Measurements from ENCODE around the gene TIMP1. TPM values are rescaled to one million over a fixed set of nuclear protein-coding genes. Genes with fewer than 3 reads are reported as not detected.
"Not testable (repeated sequence)": the region's sequence is repeated elsewhere in the genome, so short reads cannot be mapped to it uniquely, and the experiment has no call there.

TIMP1 gene
- total RNA-seq, 2 experiments from 2014 or later: 81.7 to 97.1 TPM

- POLR2A ChIA-PET: no interaction called here
- no peak overlapping the region for H3K4me3 Mint-ChIP-seq
- H3K27ac Mint-ChIP-seq: peak overlapping the region; percentile 91
- DNase-seq: no peak
- CTCF ChIA-PET: interaction anchor here (0.9 kb wide), 1 partner anchor 15 kb away, joined by 4 read pairs; no protein-coding TSS in a partner anchor
- H3K36me3 Mint-ChIP-seq (ENCODE audit: low read depth): peaks cover 16% of the 10 kb centered on the region
- H3K9me3 Mint-ChIP-seq: peaks cover 18% of the 10 kb centered on the region
- peaks cover 5% of the 10 kb centered on the region for H3K27me3 Mint-ChIP-seq
- peaks cover 13% of the 10 kb centered on the region for H3K4me1 Mint-ChIP-seq
Measured at GRCh38 chrX:47596256-47596655, 14.0 kb downstream of the TIMP1 start.

- CTCF ChIA-PET: no interaction called here
- H3K36me3 Mint-ChIP-seq (ENCODE audit: low read depth): peaks cover 16% of the 10 kb centered on the region
- peaks cover 7% of the 10 kb centered on the region for H3K27me3 Mint-ChIP-seq
- no peak overlapping the region for H3K4me3 Mint-ChIP-seq
- H3K4me1 Mint-ChIP-seq: peaks cover 13% of the 10 kb centered on the region
- H3K9me3 Mint-ChIP-seq: peaks cover 18% of the 10 kb centered on the region
- POLR2A ChIA-PET: no interaction called here
- DNase-seq: no peak
- H3K27ac Mint-ChIP-seq: no peak overlapping the region
Measured at GRCh38 chrX:47597222-47597621, 15.0 kb downstream of the TIMP1 start.

- H3K27me3 Mint-ChIP-seq; CTCF ChIA-PET; DNase-seq; H3K4me3 Mint-ChIP-seq; H3K36me3 Mint-ChIP-seq (ENCODE audit: low read depth); H3K9me3 Mint-ChIP-seq; POLR2A ChIA-PET; H3K4me1 Mint-ChIP-seq; H3K27ac Mint-ChIP-seq: not testable (repeated sequence)
Measured at GRCh38 chrX:47603125-47603524, 20.9 kb downstream of the TIMP1 start.

DNA sequence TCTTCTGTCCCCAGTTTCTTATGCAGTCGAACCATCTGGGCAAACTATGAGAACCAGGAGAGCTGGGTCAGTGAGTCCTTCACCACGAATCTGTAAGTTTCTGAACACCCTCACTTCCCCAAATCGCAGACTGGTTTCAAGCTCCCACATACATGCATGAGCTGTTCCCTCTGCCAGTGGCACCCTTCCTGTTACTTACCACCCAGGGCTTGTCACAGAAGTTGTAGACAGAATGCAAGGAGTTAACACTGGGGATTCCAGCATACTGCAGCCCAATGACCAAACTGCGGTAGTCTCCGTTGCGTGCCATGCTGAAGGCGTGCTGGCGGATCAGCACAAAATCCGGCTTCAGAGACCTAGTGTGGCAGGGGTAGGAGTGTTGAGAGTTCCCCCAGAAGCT lies 22.8 kb downstream of the TIMP1 start:
- Mint-ChIP-seq H3K9me3 (no peaks in the 10 kb centered on the region), H3K4me1 (peaks cover 6% of the 10 kb centered on the region), H3K27me3 (peaks cover 4% of the 10 kb centered on the region), H3K4me3 (no peak overlapping the region), H3K36me3 (ENCODE audit: low read depth) (no peaks in the 10 kb centered on the region), H3K27ac (no peak overlapping the region)
- ChIA-PET POLR2A (no interaction called here), CTCF (no interaction called here)
- no peak for DNase-seq

DNA sequence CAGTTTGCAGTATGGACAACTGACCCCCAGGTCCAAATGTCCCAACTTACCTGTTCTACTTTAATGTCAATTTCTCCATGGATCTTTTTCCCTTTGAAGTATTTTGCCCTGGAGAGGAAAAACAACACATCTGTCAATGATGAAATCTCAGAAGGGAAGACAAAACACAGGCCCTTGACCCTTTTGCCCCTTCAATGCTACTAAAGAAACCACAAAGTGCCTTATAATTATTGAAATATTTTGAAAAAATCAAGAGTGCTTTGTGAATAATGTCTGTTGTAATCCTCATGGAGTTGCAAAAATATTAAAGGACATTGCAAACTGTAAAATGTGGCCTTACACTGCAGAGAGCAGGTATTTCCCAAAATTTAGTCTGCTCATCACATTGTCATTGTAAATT lies 24.9 kb downstream of the TIMP1 start:
- ChIA-PET CTCF (no interaction called here), POLR2A (no interaction called here)
- no peak overlapping the region for H3K27ac Mint-ChIP-seq
- no peaks in the 10 kb centered on the region for H3K36me3 Mint-ChIP-seq (ENCODE audit: low read depth)
- H3K4me3 Mint-ChIP-seq: no peak overlapping the region
- H3K4me1 Mint-ChIP-seq: peaks cover 6% of the 10 kb centered on the region
- no peaks in the 10 kb centered on the region for H3K9me3 Mint-ChIP-seq
- H3K27me3 Mint-ChIP-seq: no peaks in the 10 kb centered on the region
- no peak for DNase-seq

- ChIA-PET POLR2A (no interaction called here), CTCF (no interaction called here)
- no peak for DNase-seq
- Mint-ChIP-seq H3K4me3 (no peak overlapping the region), H3K36me3 (ENCODE audit: low read depth) (no peaks in the 10 kb centered on the region), H3K27ac (no peak overlapping the region), H3K9me3 (no peaks in the 10 kb centered on the region), H3K27me3 (no peaks in the 10 kb centered on the region), H3K4me1 (peaks cover 6% of the 10 kb centered on the region)
Measured at GRCh38 chrX:47608130-47608810, 26.0 kb downstream of the TIMP1 start.

DNA sequence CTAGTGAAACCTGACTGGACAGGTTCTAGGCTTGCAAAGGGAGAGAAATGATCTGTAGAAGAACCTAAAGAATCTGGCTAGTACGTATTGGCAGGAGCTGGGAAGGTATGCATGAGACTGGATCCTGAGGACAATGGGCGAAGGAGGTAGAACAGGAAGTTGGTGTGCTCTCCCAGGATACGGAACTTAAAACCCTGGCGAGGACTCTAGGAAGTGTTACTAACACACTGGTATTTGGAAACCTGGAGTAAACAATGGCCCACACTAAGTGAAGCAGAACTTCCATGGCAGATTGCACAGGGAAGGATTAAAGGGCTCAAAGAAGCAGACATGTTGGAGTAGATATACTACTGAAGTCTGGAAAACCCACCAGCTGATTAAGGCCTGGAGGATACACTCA lies 28.3 kb downstream of the TIMP1 start:
- Mint-ChIP-seq H3K36me3 (ENCODE audit: low read depth) (no peaks in the 10 kb centered on the region), H3K9me3 (no peaks in the 10 kb centered on the region), H3K4me3 (no peak overlapping the region), H3K27me3 (no peaks in the 10 kb centered on the region), H3K27ac (no peak overlapping the region), H3K4me1 (peaks cover 6% of the 10 kb centered on the region)
- POLR2A ChIA-PET: no interaction called here
- CTCF ChIA-PET: interaction anchor here (0.7 kb wide), 1 partner anchor 30 kb away, joined by 3 read pairs; no protein-coding TSS in a partner anchor
- DNase-seq: no peak

DNA sequence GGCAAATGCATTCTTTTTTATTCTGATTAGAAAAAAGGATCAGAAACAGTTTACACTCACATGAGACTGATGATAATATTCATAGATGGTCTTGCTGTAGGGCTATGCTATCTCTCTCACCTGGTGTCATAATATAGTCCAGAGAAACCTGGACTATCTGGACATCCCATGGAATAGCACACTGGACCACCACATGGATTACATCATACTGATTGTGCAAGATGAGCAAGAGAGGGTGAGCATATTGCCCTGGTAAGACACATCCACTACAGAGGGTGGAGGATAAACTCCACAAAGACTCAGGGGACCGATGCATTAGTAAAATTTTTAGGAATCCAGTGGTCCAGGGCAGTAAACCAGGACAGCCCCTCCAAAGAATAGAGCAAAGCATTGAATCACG lies 29.3 kb downstream of the TIMP1 start:
- Mint-ChIP-seq H3K9me3 (no peaks in the 10 kb centered on the region), H3K4me3 (no peak overlapping the region), H3K27ac (no peak overlapping the region), H3K4me1 (peaks cover 6% of the 10 kb centered on the region), H3K27me3 (peaks cover 2% of the 10 kb centered on the region), H3K36me3 (ENCODE audit: low read depth) (no peaks in the 10 kb centered on the region)
- no peak for DNase-seq
- ChIA-PET POLR2A (no interaction called here), CTCF (interaction anchor here (1.5 kb wide), 1 partner anchor 15 kb away, joined by 4 read pairs; no protein-coding TSS in a partner anchor)

- CTCF ChIA-PET: interaction anchor here (0.6 to 1.9 kb wide), 3 partner anchors 15 to 854 kb away, joined by 3 to 4 read pairs (median 4); no protein-coding TSS in a partner anchor
- POLR2A ChIA-PET: no interaction called here
- no peaks in the 10 kb centered on the region for H3K36me3 Mint-ChIP-seq (ENCODE audit: low read depth)
- peaks cover 6% of the 10 kb centered on the region for H3K4me1 Mint-ChIP-seq
- DNase-seq: no peak
- no peaks in the 10 kb centered on the region for H3K9me3 Mint-ChIP-seq
- no peak overlapping the region for H3K27ac Mint-ChIP-seq
- no peak overlapping the region for H3K4me3 Mint-ChIP-seq
- H3K27me3 Mint-ChIP-seq: peaks cover 6% of the 10 kb centered on the region
Measured at GRCh38 chrX:47611926-47612325, 29.7 kb downstream of the TIMP1 start.

GRCh38 chrX:47612418-47612817 lies 30.2 kb downstream of the TIMP1 start:
- peaks cover 9% of the 10 kb centered on the region for H3K27me3 Mint-ChIP-seq
- H3K4me1 Mint-ChIP-seq: peaks cover 6% of the 10 kb centered on the region
- ChIA-PET POLR2A (no interaction called here), CTCF (interaction anchor here (0.6 to 1.9 kb wide), 3 partner anchors 16 to 854 kb away, joined by 3 to 4 read pairs (median 4); no protein-coding TSS in a partner anchor)
- no peak overlapping the region for H3K27ac Mint-ChIP-seq
- H3K4me3 Mint-ChIP-seq: no peak overlapping the region
- no peaks in the 10 kb centered on the region for H3K36me3 Mint-ChIP-seq (ENCODE audit: low read depth)
- no peaks in the 10 kb centered on the region for H3K9me3 Mint-ChIP-seq
- DNase-seq: no peak

DNA sequence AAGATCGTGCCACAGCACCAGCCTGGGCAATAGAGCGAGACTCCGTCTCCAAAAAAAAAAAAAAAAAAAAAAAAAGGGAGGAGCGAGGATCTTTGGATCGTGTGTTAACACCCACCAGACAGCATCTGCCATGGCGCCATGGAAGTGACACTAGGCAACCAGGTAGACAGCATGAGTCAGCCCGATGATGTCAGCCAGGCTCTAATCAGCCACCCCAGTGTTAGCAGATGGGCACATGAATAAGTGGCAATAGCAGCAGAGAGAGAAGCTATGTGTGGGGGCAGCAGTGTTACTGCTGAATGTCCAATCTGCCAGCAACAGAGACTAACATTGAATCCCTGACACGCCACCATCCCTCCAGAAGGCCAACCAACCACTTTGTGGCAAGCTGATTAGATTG lies 30.8 kb downstream of the TIMP1 start:
- no peak for DNase-seq
- Mint-ChIP-seq H3K27ac (no peak overlapping the region), H3K36me3 (ENCODE audit: low read depth) (no peaks in the 10 kb centered on the region), H3K4me1 (peaks cover 4% of the 10 kb centered on the region), H3K4me3 (no peak overlapping the region), H3K27me3 (peaks cover 16% of the 10 kb centered on the region), H3K9me3 (no peaks in the 10 kb centered on the region)
- POLR2A ChIA-PET: no interaction called here
- CTCF ChIA-PET: interaction anchor here (1.9 kb wide), 1 partner anchor 16 kb away, joined by 4 read pairs; no protein-coding TSS in a partner anchor

DNA sequence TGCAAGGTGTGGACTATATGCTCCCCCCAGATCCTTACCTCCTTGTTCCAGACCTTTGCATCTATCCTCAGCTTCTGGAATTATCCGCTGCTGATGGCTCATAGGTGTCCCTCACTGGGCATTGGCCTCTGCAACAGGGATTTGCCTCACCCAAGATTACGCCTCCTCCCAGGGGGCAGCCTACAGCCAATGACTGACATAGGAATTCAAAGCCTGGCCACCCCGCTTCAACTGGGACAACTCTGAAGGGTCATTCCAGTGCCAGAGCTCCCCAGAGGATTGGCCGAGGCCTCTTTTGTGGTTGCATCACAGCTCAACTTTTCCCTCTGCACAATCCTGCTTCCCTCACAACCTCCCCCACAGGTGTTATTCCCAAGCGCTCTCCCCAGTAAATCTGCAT lies 32.4 kb downstream of the TIMP1 start:
- POLR2A ChIA-PET: no interaction called here
- no peaks in the 10 kb centered on the region for H3K9me3 Mint-ChIP-seq
- peaks cover 25% of the 10 kb centered on the region for H3K27me3 Mint-ChIP-seq
- no peak overlapping the region for H3K4me3 Mint-ChIP-seq
- H3K27ac Mint-ChIP-seq: no peak overlapping the region
- H3K4me1 Mint-ChIP-seq: peaks cover 6% of the 10 kb centered on the region
- CTCF ChIA-PET: interaction anchor here (1.6 kb wide), 1 partner anchor 9 kb away, joined by 4 read pairs; no protein-coding TSS in a partner anchor
- no peak for DNase-seq
- H3K36me3 Mint-ChIP-seq (ENCODE audit: low read depth): no peaks in the 10 kb centered on the region

GRCh38 chrX:47618923-47619485 lies 36.8 kb downstream of the TIMP1 start:
- Mint-ChIP-seq H3K4me3 (peak overlapping the region; percentile 59), H3K9me3 (no peaks in the 10 kb centered on the region), H3K36me3 (ENCODE audit: low read depth) (no peaks in the 10 kb centered on the region), H3K27ac (no peak overlapping the region), H3K27me3 (peaks cover 35% of the 10 kb centered on the region), H3K4me1 (peaks cover 17% of the 10 kb centered on the region)
- POLR2A ChIA-PET: no interaction called here
- no peak for DNase-seq
- CTCF ChIA-PET: no interaction called here
